Measurements from ENCODE around the gene CFHR5. TPM values are rescaled to one million over a fixed set of nuclear protein-coding genes. Genes with fewer than 3 reads are reported as not detected.
A peak's percentile ranks its signal among the peaks of the same experiment; 100 is the strongest.
"Not testable (repeated sequence)": the region's sequence is repeated elsewhere in the genome, so short reads cannot be mapped to it uniquely, and the experiment has no call there.

The CFHR5 gene
- polyA plus RNA-seq (2012; ENCODE audit: low read depth, missing spikeins) = not detected

GRCh38 chr1:196977278-196977677, at the start of gene CFHR5:
Gene CFHR5 (plus strand): TSS chr1:196977556. CDS start chr1:196977665, 109 bp downstream.
- FAIRE-seq = no peak
- DNase-seq (ENCODE audit: insufficient read length, low spot score) = no peak
- no peak for TF ChIP-seq POLR2AphosphoS5 (IDR thresholded peaks at IDR 0.05; ENCODE audit: low read depth, low read length)
- TF ChIP-seq POU2F2 (IDR thresholded peaks at IDR 0.05; ENCODE audit: low read depth, low read length) = no peak
- no peak for TF ChIP-seq POLR2A (IDR thresholded peaks at IDR 0.05; ENCODE audit: low read depth, low read length)
- no peak for TF ChIP-seq SPI1 (IDR thresholded peaks at IDR 0.05; ENCODE audit: low read depth, low read length)
- TF ChIP-seq PAX5 (IDR thresholded peaks at IDR 0.05; ENCODE audit: insufficient read depth, low read length, severe bottlenecking) = no peak
- TF ChIP-seq TAF1 (IDR thresholded peaks at IDR 0.05; ENCODE audit: low read depth, low read length) = no peak

DNA sequence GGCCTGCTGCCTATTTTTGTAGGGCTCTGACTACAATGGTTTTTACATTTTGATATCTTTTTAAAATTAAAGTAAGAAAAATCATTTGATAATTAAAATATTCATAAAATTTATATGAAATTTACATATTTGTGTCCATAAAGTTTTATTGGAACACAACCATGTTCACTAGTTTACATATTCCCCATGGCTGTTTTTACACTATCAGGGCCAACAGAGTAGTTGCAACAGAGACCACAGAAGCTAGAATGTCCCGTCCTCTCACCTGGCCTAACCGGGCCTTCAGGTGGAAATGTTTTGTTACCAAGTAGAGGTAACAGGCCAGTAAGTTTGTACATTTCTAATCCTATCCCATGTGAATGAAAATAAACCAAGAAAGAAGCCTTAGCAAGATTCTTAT, 44.5 kb upstream of the CFHR5 start:
- FAIRE-seq; DNase-seq (ENCODE audit: insufficient read length, low spot score): not testable (repeated sequence)

DNA sequence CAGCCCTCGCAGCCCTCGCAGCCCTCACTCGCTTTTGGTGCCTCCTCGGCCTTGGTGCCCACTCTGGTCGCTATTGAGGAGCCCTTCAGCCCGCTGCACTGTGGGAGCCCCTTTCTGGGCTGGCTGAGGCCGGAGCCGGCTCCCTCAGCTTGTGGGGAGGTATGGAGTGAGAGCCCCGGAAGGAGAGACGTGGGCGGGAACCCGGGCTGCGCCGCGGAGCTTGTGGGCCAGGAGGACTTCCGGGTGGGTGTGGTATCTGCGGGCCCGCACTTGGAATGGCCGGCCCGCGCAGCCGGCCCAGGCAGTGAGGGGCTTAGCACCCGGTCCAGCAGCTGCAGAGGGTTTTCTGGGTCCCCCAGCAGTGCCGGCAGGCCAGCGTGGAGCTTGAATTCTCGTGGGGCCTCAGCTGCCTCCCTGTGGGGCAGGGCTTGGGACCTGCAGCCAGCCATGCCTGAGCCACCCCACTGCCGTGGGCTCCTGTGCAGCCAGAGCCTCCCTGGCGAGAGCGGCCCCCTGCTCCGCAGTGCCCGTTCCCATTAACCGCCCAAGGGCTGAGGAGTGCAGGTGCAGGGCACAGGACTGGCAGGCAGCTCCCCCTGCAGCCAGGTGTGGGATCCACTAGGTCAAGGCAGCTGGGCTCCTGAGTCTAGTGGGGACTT, 43.7 kb upstream of the CFHR5 start:
- DNase-seq (ENCODE audit: insufficient read length, low spot score) (no peak), FAIRE-seq (no peak)
- no peak for TF ChIP-seq POLR2AphosphoS5 (IDR thresholded peaks at IDR 0.05; ENCODE audit: low read depth, low read length)
- no peak for TF ChIP-seq TAF1 (IDR thresholded peaks at IDR 0.05; ENCODE audit: low read depth, low read length)
- no peak for TF ChIP-seq POLR2A (IDR thresholded peaks at IDR 0.05; ENCODE audit: low read depth, low read length)
- TF ChIP-seq POU2F2 (IDR thresholded peaks at IDR 0.05; ENCODE audit: low read depth, low read length) = no peak
- no peak for TF ChIP-seq PAX5 (IDR thresholded peaks at IDR 0.05; ENCODE audit: insufficient read depth, low read length, severe bottlenecking)
- no peak for TF ChIP-seq SPI1 (IDR thresholded peaks at IDR 0.05; ENCODE audit: low read depth, low read length)

- DNase-seq (ENCODE audit: insufficient read length, low spot score); FAIRE-seq: not testable (repeated sequence)
Observed at GRCh38 chr1:196941474-196941873, 35.9 kb upstream of the CFHR5 start.

DNA sequence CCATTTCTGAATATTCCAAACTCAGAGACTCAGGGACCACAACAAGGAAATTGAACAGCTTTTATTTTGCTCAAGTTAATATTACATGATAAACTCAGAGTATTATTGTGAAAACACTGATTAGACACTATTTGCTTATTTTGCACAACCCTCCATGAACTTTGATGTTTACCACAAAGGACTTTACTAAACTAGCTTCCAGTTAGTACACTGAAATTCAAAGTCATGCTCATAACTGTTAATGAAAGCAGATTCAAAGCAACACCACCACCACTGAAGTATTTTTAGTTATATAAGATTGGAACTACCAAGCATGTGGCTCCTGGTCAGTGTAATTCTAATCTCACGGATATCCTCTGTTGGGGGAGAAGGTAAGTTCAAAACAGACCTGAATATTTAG, 33.8 kb upstream of the CFHR5 start, which contains the start of gene CFHR2:
Gene CFHR2 (plus strand): TSS at position 171 of the 400 bp plus-strand sequence. CDS start 143 bp downstream, at position 314.
- DNase-seq (ENCODE audit: insufficient read length, low spot score) = not testable (repeated sequence)
- FAIRE-seq = peak; percentile 31

DNA sequence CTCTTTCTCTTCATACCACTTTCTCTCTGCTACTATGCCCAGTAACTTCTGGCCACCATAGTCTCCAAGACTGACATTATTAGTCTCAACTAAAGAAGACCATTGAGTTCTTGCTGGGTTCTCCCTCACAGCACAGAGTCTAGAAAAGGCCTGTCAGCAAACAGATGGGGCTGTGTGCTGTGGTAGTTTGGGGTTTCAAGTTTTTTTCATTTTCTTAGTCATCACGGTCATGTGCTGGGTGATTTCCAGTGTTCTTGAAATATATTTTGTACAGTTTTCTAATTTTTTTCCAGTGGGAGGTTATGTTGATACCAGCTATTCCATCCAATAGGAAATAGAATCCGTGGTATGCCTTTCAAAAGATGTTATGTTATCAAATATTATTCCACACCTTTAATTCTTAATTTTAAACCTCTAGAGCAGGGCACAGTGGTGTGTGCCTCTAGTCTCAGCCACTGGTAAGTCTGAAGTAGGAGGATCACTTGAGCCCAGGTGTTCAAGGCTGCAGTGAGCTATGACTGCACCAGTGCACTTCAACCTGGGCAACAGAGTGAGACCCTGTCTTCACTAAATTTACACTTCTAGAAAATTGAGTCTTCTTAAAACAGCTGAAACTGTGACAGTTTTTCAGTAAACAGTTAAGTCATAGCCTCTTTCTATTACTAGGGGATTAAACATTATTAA, 25.5 kb upstream of the CFHR5 start:
- TF ChIP-seq TAF1 (IDR thresholded peaks at IDR 0.05; ENCODE audit: low read depth, low read length) (no peak), POLR2A (IDR thresholded peaks at IDR 0.05; ENCODE audit: low read depth, low read length) (no peak), POLR2AphosphoS5 (IDR thresholded peaks at IDR 0.05; ENCODE audit: low read depth, low read length) (no peak), PAX5 (IDR thresholded peaks at IDR 0.05; ENCODE audit: insufficient read depth, low read length, severe bottlenecking) (no peak), SPI1 (IDR thresholded peaks at IDR 0.05; ENCODE audit: low read depth, low read length) (no peak), POU2F2 (IDR thresholded peaks at IDR 0.05; ENCODE audit: low read depth, low read length) (no peak)
- no peak for DNase-seq (ENCODE audit: insufficient read length, low spot score)
- FAIRE-seq = no peak

DNA sequence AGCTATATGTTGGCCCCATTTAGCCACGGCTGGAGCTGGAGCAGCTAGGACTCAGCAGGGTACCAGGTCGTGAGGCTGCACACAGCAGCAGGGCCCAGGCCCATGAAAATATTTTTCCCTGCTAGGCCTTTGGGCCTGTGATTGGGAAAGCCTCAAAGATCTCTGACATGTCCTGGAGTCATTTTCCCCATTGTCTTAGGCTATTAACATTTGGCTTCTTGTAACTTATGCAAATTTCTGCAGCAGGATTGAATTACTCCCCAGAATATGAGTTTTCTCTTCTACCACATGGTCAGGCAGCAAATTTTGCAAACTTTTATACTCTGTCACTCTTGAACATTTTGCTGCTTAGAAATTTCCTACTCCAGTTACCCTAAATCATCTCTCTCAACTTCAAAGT, 22.6 kb upstream of the CFHR5 start:
- FAIRE-seq (no peak), DNase-seq (ENCODE audit: insufficient read length, low spot score) (no peak)
- TF ChIP-seq POLR2AphosphoS5 (IDR thresholded peaks at IDR 0.05; ENCODE audit: low read depth, low read length) = no peak
- TF ChIP-seq PAX5 (IDR thresholded peaks at IDR 0.05; ENCODE audit: insufficient read depth, low read length, severe bottlenecking) = no peak
- TF ChIP-seq TAF1 (IDR thresholded peaks at IDR 0.05; ENCODE audit: low read depth, low read length) = no peak
- no peak for TF ChIP-seq POU2F2 (IDR thresholded peaks at IDR 0.05; ENCODE audit: low read depth, low read length)
- no peak for TF ChIP-seq SPI1 (IDR thresholded peaks at IDR 0.05; ENCODE audit: low read depth, low read length)
- no peak for TF ChIP-seq POLR2A (IDR thresholded peaks at IDR 0.05; ENCODE audit: low read depth, low read length)

- no peak for DNase-seq (ENCODE audit: insufficient read length, low spot score)
- FAIRE-seq = no peak
- TF ChIP-seq POLR2A (IDR thresholded peaks at IDR 0.05; ENCODE audit: low read depth, low read length) (no peak), PAX5 (IDR thresholded peaks at IDR 0.05; ENCODE audit: insufficient read depth, low read length, severe bottlenecking) (no peak), SPI1 (IDR thresholded peaks at IDR 0.05; ENCODE audit: low read depth, low read length) (no peak), POLR2AphosphoS5 (IDR thresholded peaks at IDR 0.05; ENCODE audit: low read depth, low read length) (no peak), TAF1 (IDR thresholded peaks at IDR 0.05; ENCODE audit: low read depth, low read length) (no peak), POU2F2 (IDR thresholded peaks at IDR 0.05; ENCODE audit: low read depth, low read length) (no peak)
Observed at GRCh38 chr1:196955926-196956325, 21.4 kb upstream of the CFHR5 start.

- FAIRE-seq (no peak), DNase-seq (ENCODE audit: insufficient read length, low spot score) (no peak)
- TF ChIP-seq TAF1 (IDR thresholded peaks at IDR 0.05; ENCODE audit: low read depth, low read length) (no peak), POLR2AphosphoS5 (IDR thresholded peaks at IDR 0.05; ENCODE audit: low read depth, low read length) (no peak), POU2F2 (IDR thresholded peaks at IDR 0.05; ENCODE audit: low read depth, low read length) (no peak), POLR2A (IDR thresholded peaks at IDR 0.05; ENCODE audit: low read depth, low read length) (no peak)
Observed at GRCh38 chr1:196960854-196961253, 16.5 kb upstream of the CFHR5 start.

DNA sequence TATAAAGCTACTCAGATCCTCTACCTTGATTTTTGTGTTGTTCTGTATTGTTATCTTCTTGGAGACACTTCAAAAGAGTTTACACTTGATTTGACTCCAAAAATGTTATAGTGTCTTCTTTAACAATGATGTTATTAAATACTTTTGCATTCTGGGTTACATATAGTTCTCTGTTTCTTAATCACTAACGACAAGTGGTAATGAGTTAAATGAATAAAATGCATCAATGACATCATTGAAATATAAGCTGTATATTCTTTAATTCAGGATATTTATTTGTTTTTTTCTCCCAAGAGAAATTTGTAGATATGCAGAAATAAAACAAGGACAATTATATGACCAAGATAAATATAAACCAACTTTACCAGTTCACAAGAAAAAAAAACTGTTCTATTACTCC, 7.2 kb upstream of the CFHR5 start:
- DNase-seq (ENCODE audit: insufficient read length, low spot score) (no peak), FAIRE-seq (no peak)
- TF ChIP-seq POLR2A (IDR thresholded peaks at IDR 0.05; ENCODE audit: low read depth, low read length) = no peak
- no peak for TF ChIP-seq SPI1 (IDR thresholded peaks at IDR 0.05; ENCODE audit: low read depth, low read length)
- TF ChIP-seq POLR2AphosphoS5 (IDR thresholded peaks at IDR 0.05; ENCODE audit: low read depth, low read length) = no peak
- TF ChIP-seq POU2F2 (IDR thresholded peaks at IDR 0.05; ENCODE audit: low read depth, low read length) = no peak
- no peak for TF ChIP-seq TAF1 (IDR thresholded peaks at IDR 0.05; ENCODE audit: low read depth, low read length)
- TF ChIP-seq PAX5 (IDR thresholded peaks at IDR 0.05; ENCODE audit: insufficient read depth, low read length, severe bottlenecking) = no peak
